ENCODE data around the gene ERAS. TPM values are rescaled to one million over a fixed set of nuclear protein-coding genes. Genes with fewer than 3 reads are reported as not detected.
A peak's percentile ranks its signal among the peaks of the same experiment; 100 is the strongest.
"Not testable (repeated sequence)": the region's sequence is repeated elsewhere in the genome, so short reads cannot be mapped to it uniquely, and the experiment has no call there.

The ERAS gene
- polyA plus RNA-seq, 3 donors = 0.13 TPM; not detected in 2

DNA sequence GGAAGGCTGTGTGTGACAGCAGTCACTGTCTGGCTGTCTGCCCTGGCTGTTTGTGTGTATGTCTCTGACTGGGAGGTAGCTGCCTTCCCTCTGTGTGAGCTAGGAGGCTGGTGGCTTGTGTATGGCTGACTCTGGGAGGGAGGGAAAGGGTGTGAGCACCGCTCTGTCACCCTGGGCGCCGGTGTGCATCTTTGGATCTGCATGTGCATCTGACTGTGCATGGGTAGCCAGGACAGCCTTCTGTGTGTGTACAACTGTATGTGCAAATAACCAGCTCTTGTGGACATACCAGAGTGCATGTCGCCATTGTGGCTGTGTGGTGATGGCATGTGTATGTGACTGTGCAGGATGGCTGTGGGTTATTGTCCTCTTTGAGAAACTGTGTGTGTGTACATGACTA lies 7.4 kb upstream of the ERAS start:
- Histone ChIP-seq H3K27ac (ENCODE audit: low read depth in 1 of 2, low read length in 2 of 2) (no peak overlapping the region), H4K20me1 (ENCODE audit: insufficient read depth, low read length) (no peaks in the 10 kb centered on the region), H3K4me1 (ENCODE audit: control insufficient read depth in 1 of 2, insufficient read depth in 2 of 2, low read length in 2 of 2) (no peaks in the 10 kb centered on the region), H3K4me2 (replicated peaks; ENCODE audit: extremely low read depth, low read length, poor library complexity, severe bottlenecking) (no peak overlapping the region), H3K4me3 (replicated peaks in 1 of 3; ENCODE audit: low read depth in 2 of 3, low read length in 3 of 3) (no peak overlapping the region), H3K36me3 (replicated peaks in 1 of 2; ENCODE audit: control insufficient read depth in 1 of 2, insufficient read depth in 2 of 2, low read length in 2 of 2) (peaks cover 36 to 71% of the 10 kb centered on the region in 2 donors), H3K27me3 (ENCODE audit: control insufficient read depth in 2 of 2, insufficient read depth in 2 of 2, low read length in 2 of 2) (no peaks in the 10 kb centered on the region), H2AFZ (ENCODE audit: insufficient read depth, low read depth, low read length, poor library complexity, severe bottlenecking) (no peak overlapping the region), H3K79me2 (ENCODE audit: insufficient read depth, low read length) (no peaks in the 10 kb centered on the region), H3K9me3 (replicated peaks in 1 of 2; ENCODE audit: control insufficient read depth in 1 of 2, insufficient read depth in 1 of 2, low read length in 2 of 2) (no peaks in the 10 kb centered on the region), H3K9ac (ENCODE audit: insufficient read depth, low read length, poor library complexity, severe bottlenecking) (no peak overlapping the region)
- H3K9me3 Mint-ChIP-seq = peaks cover 0 to 2% (median 0%) of the 10 kb centered on the region in 7 donors
- H3K27me3 Mint-ChIP-seq (ENCODE audit: low read depth in 3 of 3) = peaks cover 0 to 3% (median 0%) of the 10 kb centered on the region in 3 donors
- TF ChIP-seq, protein P1, sequence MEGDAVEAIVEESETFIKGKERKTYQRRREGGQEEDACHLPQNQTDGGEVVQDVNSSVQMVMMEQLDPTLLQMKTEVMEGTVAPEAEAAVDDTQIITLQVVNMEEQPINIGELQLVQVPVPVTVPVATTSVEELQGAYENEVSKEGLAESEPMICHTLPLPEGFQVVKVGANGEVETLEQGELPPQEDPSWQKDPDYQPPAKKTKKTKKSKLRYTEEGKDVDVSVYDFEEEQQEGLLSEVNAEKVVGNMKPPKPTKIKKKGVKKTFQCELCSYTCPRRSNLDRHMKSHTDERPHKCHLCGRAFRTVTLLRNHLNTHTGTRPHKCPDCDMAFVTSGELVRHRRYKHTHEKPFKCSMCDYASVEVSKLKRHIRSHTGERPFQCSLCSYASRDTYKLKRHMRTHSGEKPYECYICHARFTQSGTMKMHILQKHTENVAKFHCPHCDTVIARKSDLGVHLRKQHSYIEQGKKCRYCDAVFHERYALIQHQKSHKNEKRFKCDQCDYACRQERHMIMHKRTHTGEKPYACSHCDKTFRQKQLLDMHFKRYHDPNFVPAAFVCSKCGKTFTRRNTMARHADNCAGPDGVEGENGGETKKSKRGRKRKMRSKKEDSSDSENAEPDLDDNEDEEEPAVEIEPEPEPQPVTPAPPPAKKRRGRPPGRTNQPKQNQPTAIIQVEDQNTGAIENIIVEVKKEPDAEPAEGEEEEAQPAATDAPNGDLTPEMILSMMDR (IDR thresholded peaks at IDR 0.05) = no peak
- peaks cover under 1% of the 10 kb centered on the region for H3K4me1 Mint-ChIP-seq
- peaks cover 52 to 69% of the 10 kb centered on the region in 2 donors for H3K36me3 Mint-ChIP-seq
- H3K27ac Mint-ChIP-seq = peak overlapping the region in 1 of 7 donors; percentile 26
- no peak for DNase-seq
- H3K4me3 Mint-ChIP-seq = no peak overlapping the region
- intact Hi-C loops (cut with micrococcal nuclease) = no loop called here
- WGBS (ENCODE audit: insufficient coverage) = 100% methylated on average over 1 of the region's 4 CpGs

DNA sequence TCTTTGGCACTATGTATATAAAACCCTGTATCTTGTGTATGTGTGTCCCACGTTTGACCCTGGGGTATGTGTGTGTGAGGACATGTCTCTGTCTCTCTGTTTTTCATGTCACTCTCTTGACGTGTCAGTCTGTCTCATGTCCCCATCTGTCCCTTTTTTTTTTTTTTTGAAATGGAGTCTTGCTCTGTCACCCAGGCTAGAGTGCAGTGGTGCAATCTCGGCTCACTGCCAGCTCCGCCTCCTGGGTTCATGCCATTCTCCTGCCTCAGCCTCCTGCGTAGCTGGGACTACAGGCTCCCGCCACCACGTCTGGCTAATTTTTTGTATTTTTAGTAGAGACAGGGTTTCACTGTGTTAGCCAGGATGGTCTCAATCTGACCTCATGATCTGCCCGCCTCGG lies 6.9 kb upstream of the ERAS start:
- H3K4me2 ChIP-seq (replicated peaks; ENCODE audit: extremely low read depth, low read length, poor library complexity, severe bottlenecking); H4K20me1 ChIP-seq (ENCODE audit: insufficient read depth, low read length); H3K9me3 Mint-ChIP-seq; H3K27ac Mint-ChIP-seq; H3K27me3 Mint-ChIP-seq (ENCODE audit: low read depth in 3 of 3); H3K27me3 ChIP-seq (ENCODE audit: control insufficient read depth in 2 of 2, insufficient read depth in 2 of 2, low read length in 2 of 2); H3K4me1 ChIP-seq (ENCODE audit: control insufficient read depth in 1 of 2, insufficient read depth in 2 of 2, low read length in 2 of 2); H3K4me3 Mint-ChIP-seq; H3K4me3 ChIP-seq (replicated peaks in 1 of 3; ENCODE audit: low read depth in 2 of 3, low read length in 3 of 3); H3K4me1 Mint-ChIP-seq; H2AFZ ChIP-seq (ENCODE audit: insufficient read depth, low read depth, low read length, poor library complexity, severe bottlenecking); intact Hi-C loops (cut with micrococcal nuclease); DNase-seq; H3K79me2 ChIP-seq (ENCODE audit: insufficient read depth, low read length); H3K9me3 ChIP-seq (replicated peaks in 1 of 2; ENCODE audit: control insufficient read depth in 1 of 2, insufficient read depth in 1 of 2, low read length in 2 of 2); H3K9ac ChIP-seq (ENCODE audit: insufficient read depth, low read length, poor library complexity, severe bottlenecking); H3K27ac ChIP-seq (ENCODE audit: low read depth in 1 of 2, low read length in 2 of 2): not testable (repeated sequence)
- WGBS (ENCODE audit: insufficient coverage) = 100% methylated on average over 2 of the region's 9 CpGs
- peaks cover 50 to 69% of the 10 kb centered on the region in 2 donors for H3K36me3 Mint-ChIP-seq
- H3K36me3 ChIP-seq (replicated peaks in 1 of 2; ENCODE audit: control insufficient read depth in 1 of 2, insufficient read depth in 2 of 2, low read length in 2 of 2) = peaks cover 39 to 75% of the 10 kb centered on the region in 2 donors
